HG03159 (cell line): Measurements from ENCODE around the gene HELQ.
"Not testable (repeated sequence)": the region's sequence is repeated elsewhere in the genome, so short reads cannot be mapped to it uniquely, and the experiment has no call there.

Source experiments
- ATAC-seq: cut with Tn5 transposase; IDR thresholded peaks from one replicate; pipeline ENCODE4 v1.9.1; 2021; ENCODE audit warnings: mild to moderate bottlenecking, moderate library complexity; ENCODE audit not compliant: unreplicated experiment

The HELQ gene

DNA sequence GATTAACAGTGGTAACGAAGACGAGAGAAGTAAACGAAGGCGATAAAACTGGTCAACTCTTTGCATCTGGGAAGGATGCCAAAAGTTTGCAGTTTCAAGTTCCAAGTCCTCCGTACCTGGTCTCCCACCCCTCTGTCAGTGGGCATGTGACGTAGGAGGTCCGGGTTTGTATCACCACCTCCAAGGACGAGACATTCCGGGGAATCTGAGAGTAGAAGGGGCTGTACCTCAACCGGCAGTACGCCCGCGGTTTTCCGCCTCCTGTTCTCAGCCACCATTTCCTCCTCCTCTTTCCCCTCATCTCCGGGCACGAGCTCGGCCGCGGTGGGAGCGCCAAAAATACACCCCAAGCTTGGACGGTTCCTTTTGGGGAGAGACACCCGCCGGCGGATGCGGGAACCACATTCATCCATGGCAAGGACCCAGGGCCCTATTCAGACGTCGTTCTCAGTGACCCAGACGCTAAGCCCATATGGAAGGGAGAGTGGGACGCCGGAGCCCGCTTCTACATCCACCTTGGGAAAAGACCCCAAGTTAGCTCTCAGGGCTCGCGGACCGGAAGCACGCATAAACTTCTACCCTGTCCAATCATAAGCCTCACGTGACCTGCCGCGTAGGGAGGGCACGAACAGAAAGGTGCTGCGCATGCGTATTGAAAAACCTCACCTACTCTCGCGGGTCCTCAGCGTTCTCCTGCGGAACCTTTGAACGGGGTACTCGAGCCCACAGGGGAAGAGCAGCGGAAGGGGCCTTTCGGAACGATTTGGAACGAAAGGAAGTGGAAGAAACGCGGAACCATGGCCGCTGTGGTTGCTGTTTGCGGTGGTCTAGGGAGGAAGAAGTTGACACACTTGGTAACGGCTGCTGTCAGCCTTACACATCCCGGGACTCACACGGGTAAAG is at the start of gene HELQ, which contains the start of gene MRPS18C:
Gene HELQ (minus strand): TSS at position 543 of the 903 bp plus-strand sequence. CDS start 130 bp downstream, at position 413.
Gene MRPS18C (plus strand): TSS at position 778 of the 903 bp plus-strand sequence. CDS start 20 bp downstream, at position 798.
- ATAC-seq = peak; percentile 95

GRCh38 chr4:83504996-83505395 is 49.4 kb upstream of the HELQ start:
- no peak for ATAC-seq

DNA sequence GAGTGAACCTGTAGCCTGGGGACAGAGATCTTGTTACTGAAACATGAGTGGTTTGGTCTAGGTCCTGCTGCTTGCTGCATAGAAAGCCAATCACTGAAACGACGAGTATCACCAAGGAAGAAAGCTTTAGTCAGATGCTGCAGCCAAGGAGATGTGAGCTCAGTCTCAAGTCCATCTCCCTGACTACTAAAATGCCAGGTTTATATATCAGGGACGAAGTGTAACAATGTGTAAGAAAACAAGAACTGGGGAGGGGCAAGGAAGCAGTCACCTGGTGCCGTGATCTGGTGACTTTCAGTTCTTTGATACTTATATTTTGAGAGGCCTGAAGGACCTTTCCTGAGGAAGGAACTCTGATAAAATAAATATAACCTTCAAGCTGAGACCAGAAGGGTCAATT is 48.9 kb upstream of the HELQ start:
- no peak for ATAC-seq

DNA sequence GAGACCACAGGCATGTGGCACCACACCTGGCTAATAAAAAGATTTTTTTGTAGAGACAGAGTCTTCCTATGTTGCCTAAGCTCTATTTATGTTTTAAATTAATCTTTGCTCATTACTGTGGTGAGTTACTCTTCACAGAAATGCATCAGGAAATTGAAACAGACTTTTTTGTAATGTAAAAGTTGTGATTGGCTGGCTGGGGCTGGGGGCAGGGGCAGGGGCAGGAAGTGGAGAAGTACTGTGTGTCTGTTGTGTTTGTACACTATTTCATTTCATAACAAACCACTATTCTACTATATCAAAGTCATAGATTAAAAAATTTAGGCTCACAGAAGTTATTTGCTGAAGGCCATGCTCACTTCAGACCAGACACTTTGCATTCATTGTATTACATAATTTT is 48.4 kb upstream of the HELQ start:
- no peak for ATAC-seq

DNA sequence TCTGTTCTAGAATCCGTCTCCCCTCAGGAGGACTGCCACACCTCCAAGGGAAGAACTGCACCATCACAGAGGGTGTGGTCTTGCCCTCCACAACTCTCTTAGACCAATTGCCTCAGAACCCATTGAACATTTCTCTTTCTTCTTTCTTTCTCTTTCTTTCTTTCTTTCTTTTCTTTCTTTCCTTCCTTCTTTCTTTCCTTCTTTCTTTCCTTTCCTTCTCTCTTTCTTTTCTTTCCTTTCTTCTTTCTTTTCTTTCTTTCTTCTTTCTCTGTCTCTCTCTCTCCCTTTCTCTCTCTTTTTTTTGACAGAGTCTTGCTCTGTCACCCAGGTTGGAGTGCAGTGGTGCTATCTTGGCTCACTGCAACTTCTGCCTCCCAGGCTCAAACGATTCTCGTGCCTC is 46.0 kb upstream of the HELQ start:
- not testable (repeated sequence) for ATAC-seq

DNA sequence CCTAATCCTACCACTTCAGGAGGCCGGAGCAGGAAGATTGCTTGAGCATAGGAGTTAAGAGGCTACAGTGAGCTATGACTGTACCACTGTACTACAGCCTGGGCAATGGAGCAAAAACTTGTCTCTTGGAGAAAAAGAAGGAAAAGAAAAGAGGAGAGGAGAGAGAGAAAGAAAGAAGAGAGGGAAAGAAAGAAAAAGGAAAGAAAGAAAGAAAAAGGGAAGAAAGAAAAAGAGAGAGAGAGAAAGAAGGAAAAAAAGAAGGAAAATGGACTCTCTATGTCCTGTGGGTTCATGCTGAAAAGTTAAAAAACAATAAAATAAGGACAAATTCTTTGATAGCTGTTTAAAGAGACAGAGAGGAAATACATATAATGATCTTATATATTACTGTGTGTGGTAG is 42.6 kb upstream of the HELQ start:
- ATAC-seq = no peak

DNA sequence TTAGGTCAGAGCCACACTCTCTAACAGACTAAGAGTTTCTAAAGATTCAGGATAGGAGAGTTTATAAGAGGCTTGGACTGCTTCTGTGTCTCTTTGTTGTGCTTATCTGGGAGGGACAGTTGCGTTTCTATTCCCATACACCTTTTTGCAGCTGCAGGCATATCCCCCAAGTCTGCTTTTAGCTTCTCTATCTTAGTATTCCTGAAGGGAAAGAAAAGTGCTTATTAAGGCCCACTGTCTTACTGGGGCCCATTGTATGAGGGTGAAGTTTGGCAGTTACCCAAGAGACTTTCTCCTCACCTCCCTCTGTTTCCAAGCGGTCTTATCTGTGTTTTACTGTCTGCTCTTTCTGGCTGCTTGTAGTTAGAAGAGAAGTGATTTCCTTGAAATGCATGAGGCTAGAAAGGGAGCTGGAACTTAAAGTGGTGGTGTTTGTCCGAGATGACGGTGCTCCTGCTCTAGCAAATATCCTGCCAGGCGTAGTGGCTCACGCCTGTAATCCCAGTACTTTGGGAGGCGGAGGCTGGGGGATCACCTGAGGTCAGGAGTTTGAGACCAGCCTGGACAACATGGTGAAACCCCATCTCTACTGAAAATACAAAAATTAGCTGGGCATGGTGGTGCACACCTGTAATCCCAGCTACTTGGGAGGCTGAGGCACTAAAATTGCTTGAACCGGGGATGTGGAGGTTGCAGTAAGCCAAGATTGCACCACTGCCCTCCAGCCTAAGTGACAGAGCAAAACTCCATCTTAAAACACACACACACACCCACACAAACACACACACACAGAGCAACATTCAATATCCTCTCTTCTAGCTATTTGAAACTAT is 40.7 kb upstream of the HELQ start:
- not testable (repeated sequence) for ATAC-seq

GRCh38 chr4:83490876-83491450 is 35.3 kb upstream of the HELQ start:
- ATAC-seq = peak; percentile 78

DNA sequence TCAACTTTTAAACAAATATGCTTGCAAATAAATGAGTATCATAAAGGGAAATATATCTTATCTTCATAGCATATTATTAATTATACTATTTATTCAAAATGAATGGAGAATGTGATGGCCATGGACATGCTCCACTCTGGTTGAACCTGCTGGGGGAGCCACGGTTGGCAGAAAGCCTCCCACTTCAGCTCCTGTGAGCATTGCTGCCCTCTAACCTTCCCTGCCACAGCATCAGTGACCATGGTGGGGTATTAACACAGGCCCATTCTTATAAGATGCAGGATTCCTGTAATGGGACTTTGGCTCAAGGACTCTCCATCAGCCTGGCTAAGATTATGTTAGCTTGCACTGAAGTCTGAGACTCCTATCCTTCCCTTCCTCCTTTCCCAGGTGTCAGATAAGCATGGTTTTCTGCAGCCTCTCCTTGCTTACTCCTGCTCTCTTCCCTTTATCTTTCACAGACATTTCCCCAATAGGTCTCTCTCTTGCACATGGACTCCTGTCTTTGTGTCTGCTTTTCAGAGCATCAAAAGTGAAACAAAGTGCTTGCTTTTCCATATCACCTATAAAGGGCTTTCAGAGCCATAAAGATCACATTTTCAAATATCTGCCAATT is 34.2 kb upstream of the HELQ start:
- no peak for ATAC-seq

DNA sequence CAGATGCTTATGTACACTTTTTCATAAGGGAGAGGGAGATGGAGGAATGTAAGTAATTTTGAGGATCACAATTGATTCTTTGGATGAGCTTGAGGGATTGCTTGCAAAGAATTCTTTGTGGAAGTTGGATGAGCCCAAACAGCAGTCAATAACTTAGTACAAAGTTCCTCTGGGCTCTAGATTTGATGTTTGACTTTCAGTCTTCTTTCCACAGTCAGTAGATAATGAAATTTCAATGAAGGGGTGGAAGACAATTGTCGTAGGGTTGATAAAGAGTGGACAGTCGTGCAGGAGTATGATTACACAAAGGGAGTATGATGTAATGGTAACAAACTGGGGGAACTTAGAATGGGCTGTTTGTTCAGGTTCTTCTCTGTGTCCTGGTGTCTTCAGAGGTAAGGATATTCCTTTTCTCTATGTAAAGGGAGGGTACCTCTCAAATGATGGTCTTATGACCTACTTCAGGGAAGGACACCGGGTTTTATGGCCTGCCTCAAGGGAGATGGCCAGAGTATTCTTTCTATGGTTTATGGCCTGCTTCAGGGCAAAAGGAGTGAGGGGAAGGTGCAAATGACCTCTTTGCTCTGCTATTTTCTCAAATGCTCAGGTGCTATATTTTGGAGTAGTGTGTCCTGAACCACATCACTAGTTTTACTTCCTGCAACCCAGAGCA is 31.0 kb upstream of the HELQ start:
- ATAC-seq = no peak

DNA sequence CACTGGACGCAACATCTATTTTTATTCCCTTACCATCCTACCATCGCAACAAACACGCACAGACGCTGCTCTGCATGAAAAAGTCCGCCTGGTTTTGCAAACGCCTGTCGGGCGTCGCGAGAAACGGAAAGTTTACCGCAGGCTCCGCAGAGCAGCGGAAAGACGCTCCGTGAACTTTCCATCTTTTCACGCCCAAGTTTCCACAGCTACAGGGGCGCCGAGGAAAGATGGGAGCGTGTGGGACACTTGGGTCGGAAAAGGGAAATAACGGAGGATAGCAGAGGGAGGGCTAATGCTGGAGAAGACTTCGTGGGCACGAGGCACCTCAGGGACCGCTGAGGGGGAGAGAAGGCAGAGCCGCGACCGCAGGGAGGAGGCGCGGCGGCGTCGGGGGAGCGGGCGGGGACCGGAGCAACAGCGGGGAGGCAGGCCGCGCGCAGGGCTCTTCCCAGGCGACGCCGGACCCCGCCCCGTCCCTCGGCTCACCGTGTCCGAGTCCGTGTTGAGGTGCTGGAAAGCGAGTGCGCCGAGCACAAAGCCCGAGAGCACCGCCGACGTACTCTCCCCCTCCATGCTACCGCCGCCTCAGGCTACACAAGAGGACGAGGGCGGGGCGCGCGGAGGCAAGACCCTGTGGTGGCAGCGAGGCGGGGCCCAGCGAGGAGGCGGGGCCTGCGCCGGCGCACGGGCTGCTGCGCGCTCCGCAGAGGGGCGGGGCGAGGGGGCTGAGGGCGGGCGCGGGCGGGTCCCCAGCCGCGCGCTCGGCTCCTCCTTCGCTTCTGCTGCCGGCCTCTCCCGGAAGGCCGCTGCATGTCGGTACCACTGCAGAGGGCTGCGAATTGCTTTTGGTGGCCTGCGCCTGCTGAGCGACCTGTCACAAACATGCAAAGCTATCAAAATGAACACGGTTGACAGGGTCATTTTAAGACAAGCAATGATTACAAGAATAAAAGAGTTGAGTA is 29.2 kb upstream of the HELQ start, which contains the start of gene ABRAXAS1:
Gene ABRAXAS1 (minus strand): TSS at position 601 of the 962 bp plus-strand sequence. CDS start 28 bp downstream, at position 573.
- ATAC-seq = peak; percentile 95

- ATAC-seq = no peak
These were observed 18.3 kb upstream of the HELQ start for GRCh38 chr4:83473966-83474365.

DNA sequence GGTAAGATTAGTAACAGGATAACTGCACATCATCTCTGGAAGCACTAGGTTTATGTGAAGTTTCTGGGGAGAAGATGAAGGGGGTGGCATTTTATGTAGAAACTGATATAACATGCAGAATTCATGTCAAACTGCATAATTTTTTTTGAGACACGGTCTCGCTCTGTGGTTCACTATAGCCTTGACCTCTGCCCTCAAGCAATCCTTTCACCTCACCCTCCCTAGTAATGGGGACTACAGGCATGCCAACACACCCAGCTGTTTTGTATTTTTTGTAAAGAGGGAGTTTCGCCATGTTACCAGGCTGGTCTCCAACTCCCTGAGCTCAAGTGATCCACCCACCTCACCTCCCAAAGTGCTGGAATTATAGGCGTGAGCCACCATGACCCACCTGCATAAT is 17.8 kb upstream of the HELQ start:
- no peak for ATAC-seq

- no peak for ATAC-seq
These were observed 520 bp upstream of the HELQ start for GRCh38 chr4:83456184-83456501.

DNA sequence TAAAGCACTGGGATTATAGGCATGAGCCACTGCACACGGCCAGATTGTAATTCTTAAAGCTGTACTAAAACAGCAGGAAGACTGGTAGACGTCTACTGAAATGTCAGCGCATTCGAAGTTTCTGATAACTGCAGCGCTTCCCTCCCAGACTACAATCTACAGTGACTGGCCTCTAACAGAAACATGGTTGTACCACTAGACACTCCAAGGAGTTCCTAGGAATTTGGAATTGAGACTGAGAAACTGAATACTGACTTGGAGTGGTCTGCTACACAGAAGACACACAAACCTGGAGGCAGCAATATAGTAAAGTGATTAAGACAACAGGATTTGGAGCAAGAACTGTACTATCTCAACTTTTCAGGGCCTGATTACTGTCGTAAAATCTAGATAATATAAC is 937 bp downstream of the HELQ start:
- no peak for ATAC-seq

DNA sequence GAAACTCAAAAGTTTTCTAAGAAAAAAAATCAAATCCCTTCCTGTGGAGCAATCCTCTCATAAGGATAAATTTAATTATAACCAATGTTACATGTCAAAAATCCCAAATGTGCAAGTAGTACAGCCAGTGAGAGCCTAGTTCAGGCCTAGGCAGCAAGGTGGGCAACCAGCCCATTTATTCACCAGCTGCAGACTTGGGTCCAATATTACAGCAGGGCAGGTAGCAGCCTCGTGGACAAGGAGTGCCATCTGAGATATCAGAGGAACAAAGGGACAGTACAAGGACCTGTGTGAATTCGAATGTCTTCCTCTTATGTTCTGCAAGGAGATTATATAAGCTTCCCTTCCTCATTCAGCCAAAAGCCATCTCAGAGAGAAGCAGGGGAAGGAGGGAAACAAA is 6.6 kb downstream of the HELQ start:
- no peak for ATAC-seq

DNA sequence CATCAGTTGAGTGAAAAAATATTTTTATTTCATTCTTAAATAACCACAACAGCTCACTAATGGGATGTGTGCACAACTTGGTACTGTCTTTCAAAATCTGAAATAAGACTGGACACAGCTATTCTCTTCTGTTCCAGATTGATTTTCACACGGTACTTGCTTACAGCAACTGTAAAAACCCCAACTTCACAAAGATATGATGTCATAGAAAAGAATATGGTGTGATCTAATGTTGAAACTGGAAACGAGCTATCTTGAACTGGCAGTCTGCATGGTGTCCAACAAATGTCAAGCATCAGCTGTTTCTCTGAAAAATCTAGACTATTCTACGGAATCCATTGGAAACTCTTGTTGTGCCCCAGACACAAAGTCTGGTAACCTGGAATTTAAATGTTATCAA is 14.7 kb downstream of the HELQ start:
- no peak for ATAC-seq

DNA sequence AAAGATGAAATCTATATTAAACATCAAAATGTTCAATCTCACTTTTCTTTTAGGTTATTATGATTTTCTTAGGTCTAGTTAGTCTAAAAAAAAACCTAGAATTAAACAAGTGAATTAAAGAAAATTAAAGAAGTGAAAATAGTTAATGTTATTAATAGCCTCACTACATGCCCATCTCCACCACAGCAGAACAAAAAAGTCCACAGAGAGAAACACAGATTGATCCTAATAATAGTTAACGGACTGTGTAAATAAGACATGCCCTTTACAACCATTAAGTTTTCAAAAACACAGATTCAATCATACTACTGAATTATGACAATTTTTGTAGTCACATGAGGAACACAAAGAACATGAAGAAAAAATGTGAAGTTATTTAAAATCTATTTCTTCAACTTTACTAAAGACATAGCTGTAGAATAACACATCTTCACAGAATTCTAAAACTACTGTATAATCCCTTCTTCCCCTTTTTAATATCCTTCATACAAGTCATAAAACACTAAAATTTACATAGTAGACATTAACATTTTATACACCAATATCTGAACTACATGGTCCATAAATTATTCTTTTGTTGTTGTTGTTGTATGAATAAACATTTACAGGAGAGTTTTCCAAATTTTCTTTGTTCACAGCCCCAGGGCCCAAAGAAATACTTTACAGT is 15.3 kb downstream of the HELQ start:
- no peak for ATAC-seq

GRCh38 chr4:83438719-83439118 is 16.9 kb downstream of the HELQ start:
- no peak for ATAC-seq
